Measurements from ENCODE around the gene HS6ST2.

GRCh38 chrX:132791714-132792113, 166.7 kb downstream of the HS6ST2 start:
- TF ChIP-seq EZH2 (IDR thresholded peaks at IDR 0.05; ENCODE audit: insufficient read depth, poor library complexity, severe bottlenecking) (no peak), EZH2phosphoT487 (IDR thresholded peaks at IDR 0.05; ENCODE audit: insufficient read depth, low read depth) (no peak)
